ENCODE data around the gene RSPO4. TPM values are rescaled to one million over a fixed set of nuclear protein-coding genes. Genes with fewer than 3 reads are reported as not detected.
"Not testable (repeated sequence)": the region's sequence is repeated elsewhere in the genome, so short reads cannot be mapped to it uniquely, and the experiment has no call there.

Gene RSPO4
- total RNA-seq, 2 experiments from 2014 or later: not detected

- TF ChIP-seq EZH2phosphoT487 (IDR thresholded peaks at IDR 0.05; ENCODE audit: borderline replicate concordance, low read depth, low read length) (no peak), CTCF (conservative IDR thresholded peaks at IDR 0.05; ENCODE audit: low read length) (no peak)
- H4K20me1 ChIP-seq (ENCODE audit: insufficient read depth, low read length): no peaks in the 10 kb centered on the region
- DNase-seq (ENCODE audit: low spot score): no peak
Observed at GRCh38 chr20:987677-988076, 14.4 kb downstream of the RSPO4 start.

GRCh38 chr20:986733-987355 lies 15.3 kb downstream of the RSPO4 start:
- CTCF ChIA-PET (ENCODE audit: unreplicated experiment): no interaction called here
- no TSS peak for BruUV-seq (replicated peaks)
- Histone ChIP-seq H3K27ac (ENCODE audit: low read depth, low read length, poor library complexity, severe bottlenecking) (no peak overlapping the region), H3K9me3 (ENCODE audit: low read length) (no peaks in the 10 kb centered on the region), H3K79me2 (ENCODE audit: insufficient read depth, low read depth, low read length) (no peaks in the 10 kb centered on the region), H3K4me1 (ENCODE audit: insufficient read depth, low read length, poor library complexity, severe bottlenecking) (no peaks in the 10 kb centered on the region), H3K36me3 (ENCODE audit: insufficient read depth, low read length) (no peaks in the 10 kb centered on the region), H4K20me1 (ENCODE audit: insufficient read depth, low read length) (no peaks in the 10 kb centered on the region), H3K4me2 (ENCODE audit: low read length) (no peak overlapping the region), H3K9me2 (ENCODE audit: insufficient read depth, low read length) (no peaks in the 10 kb centered on the region), H2AFZ (ENCODE audit: low read length) (no peak overlapping the region), H3K4me3 (ENCODE audit: low read depth, low read length, poor library complexity, severe bottlenecking) (no peak overlapping the region)
- TF ChIP-seq CTCF (conservative IDR thresholded peaks at IDR 0.05; ENCODE audit: low read length) (no peak), EZH2phosphoT487 (IDR thresholded peaks at IDR 0.05; ENCODE audit: borderline replicate concordance, low read depth, low read length) (no peak)
- DNase-seq (ENCODE audit: low spot score): no peak
- intact Hi-C loops (cut with micrococcal nuclease; ENCODE audit: unreplicated experiment): no loop called here
- POLR2A ChIA-PET: interaction anchor here (0.5 to 0.7 kb wide), 2 partner anchors 12 to 22 kb away, joined by 3 to 8 read pairs; no protein-coding TSS in a partner anchor

More at GRCh38 chr20:987677-988076, 14.4 kb downstream of the RSPO4 start:
- no peaks in the 10 kb centered on the region for H3K36me3 ChIP-seq (ENCODE audit: insufficient read depth, low read length)
- no peaks in the 10 kb centered on the region for H3K79me2 ChIP-seq (ENCODE audit: insufficient read depth, low read depth, low read length)
- H3K9me3 ChIP-seq (ENCODE audit: low read length): no peaks in the 10 kb centered on the region
- H3K27ac ChIP-seq (ENCODE audit: low read depth, low read length, poor library complexity, severe bottlenecking): no peak overlapping the region
- POLR2A ChIA-PET: no interaction called here
- intact Hi-C loops (cut with micrococcal nuclease; ENCODE audit: unreplicated experiment): no loop called here
- H3K9me2 ChIP-seq (ENCODE audit: insufficient read depth, low read length): no peaks in the 10 kb centered on the region
- H3K4me1 ChIP-seq (ENCODE audit: insufficient read depth, low read length, poor library complexity, severe bottlenecking): no peaks in the 10 kb centered on the region
- H2AFZ ChIP-seq (ENCODE audit: low read length): no peak overlapping the region
- no TSS peak for BruUV-seq (replicated peaks)
- CTCF ChIA-PET (ENCODE audit: unreplicated experiment): no interaction called here
- no peak overlapping the region for H3K4me3 ChIP-seq (ENCODE audit: low read depth, low read length, poor library complexity, severe bottlenecking)
- no peak overlapping the region for H3K4me2 ChIP-seq (ENCODE audit: low read length)

- CTCF ChIA-PET (ENCODE audit: unreplicated experiment): not testable (repeated sequence)
Observed at GRCh38 chr20:984994-985393, 17.1 kb downstream of the RSPO4 start.

More at GRCh38 chr20:984994-985393, 17.1 kb downstream of the RSPO4 start:
- H4K20me1 ChIP-seq (ENCODE audit: insufficient read depth, low read length); H3K4me3 ChIP-seq (ENCODE audit: low read depth, low read length, poor library complexity, severe bottlenecking); POLR2A ChIA-PET; H3K9me3 ChIP-seq (ENCODE audit: low read length); H3K4me2 ChIP-seq (ENCODE audit: low read length); intact Hi-C loops (cut with micrococcal nuclease; ENCODE audit: unreplicated experiment); BruUV-seq (replicated peaks); H3K79me2 ChIP-seq (ENCODE audit: insufficient read depth, low read depth, low read length); H2AFZ ChIP-seq (ENCODE audit: low read length); H3K36me3 ChIP-seq (ENCODE audit: insufficient read depth, low read length); H3K4me1 ChIP-seq (ENCODE audit: insufficient read depth, low read length, poor library complexity, severe bottlenecking); DNase-seq (ENCODE audit: low spot score); H3K27ac ChIP-seq (ENCODE audit: low read depth, low read length, poor library complexity, severe bottlenecking); H3K9me2 ChIP-seq (ENCODE audit: insufficient read depth, low read length): not testable (repeated sequence)

Data from OCI-LY7 (cell line).